GM19455 (cell line): Measurements from ENCODE around the gene ANKRD63.

Experiments
- ATAC-seq: cut with Tn5 transposase; IDR thresholded peaks from one replicate; pipeline ENCODE4 v1.9.1; 2021; ENCODE audit not compliant: unreplicated experiment

ANKRD63 gene

DNA sequence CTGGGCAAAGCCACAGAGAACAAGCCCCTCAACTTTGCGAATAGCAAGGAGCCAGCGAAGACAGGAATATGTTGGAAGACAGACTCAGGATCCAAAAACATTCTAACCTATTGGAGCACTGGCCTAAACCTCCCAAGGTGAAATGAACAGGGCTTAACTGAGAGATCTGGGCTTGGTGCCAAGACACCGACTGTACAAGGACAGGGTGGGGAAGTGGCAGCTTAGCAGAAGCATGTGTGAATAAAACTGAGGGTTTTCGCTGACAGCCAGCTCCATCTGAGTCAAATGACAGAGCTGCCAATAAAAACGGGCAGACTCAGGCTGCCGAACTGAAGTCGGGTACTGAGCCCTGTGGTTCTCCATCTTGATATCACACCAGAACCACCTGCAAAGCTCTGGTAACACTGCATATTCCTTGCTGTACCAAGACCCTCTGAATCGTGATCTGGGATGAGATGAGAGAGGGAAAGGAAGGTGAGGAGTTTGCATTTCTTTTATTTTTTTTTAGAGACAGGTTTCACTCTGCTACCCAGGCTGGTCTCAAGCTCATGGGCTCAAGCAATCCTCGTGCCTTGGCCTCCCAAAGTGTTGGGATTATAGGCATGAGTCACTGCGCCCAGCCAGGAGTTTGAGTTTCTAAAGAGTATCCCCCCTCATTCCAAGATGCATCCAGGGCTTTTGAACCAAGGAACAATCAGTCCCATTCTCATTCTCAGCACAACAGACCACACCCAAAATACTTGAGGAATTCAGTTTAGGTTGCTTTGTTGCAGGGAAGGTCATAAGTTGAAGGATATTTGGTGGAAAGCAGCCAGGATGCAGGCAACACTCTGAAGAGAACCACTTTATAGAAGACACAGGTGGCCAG lies 30.9 kb upstream of the ANKRD63 start:
- no peak for ATAC-seq

DNA sequence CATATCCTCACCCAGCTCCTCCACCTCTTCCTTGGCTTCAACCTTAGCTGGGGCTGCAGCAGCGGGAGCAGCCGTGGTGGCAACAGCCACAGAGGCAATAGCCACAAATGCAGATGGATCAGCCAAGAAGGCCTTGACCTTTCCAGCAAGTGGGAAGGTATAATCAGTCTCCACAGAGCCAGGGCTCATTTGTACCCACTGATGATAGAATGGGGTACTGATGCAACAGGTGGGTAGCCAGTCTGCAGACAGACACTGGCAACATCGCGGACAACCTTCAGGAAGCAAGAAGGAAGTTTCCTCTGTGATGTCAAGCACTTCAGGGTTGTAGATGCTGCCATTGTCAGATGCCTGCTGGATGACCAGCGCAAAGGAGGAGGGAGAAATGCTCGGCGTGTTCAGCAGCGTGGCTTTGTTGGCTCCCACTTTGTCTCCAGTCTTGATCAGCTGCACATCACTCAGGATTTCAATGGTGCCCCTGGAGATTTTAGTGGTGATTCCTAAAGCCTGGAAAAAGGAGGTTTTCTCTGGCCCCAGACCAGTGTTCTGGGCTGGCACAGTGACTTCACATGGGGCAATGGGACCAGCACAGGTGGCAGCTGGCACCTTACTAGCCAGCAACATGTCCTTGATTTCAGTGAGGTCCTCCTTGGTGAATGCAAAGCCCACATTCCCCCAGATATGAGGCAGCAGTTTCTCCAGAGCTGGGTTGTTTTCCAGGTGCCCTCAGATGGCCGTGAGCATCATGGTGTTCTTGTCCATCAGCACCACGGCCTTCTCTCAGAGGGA lies 29.7 kb upstream of the ANKRD63 start:
- ATAC-seq: no peak

DNA sequence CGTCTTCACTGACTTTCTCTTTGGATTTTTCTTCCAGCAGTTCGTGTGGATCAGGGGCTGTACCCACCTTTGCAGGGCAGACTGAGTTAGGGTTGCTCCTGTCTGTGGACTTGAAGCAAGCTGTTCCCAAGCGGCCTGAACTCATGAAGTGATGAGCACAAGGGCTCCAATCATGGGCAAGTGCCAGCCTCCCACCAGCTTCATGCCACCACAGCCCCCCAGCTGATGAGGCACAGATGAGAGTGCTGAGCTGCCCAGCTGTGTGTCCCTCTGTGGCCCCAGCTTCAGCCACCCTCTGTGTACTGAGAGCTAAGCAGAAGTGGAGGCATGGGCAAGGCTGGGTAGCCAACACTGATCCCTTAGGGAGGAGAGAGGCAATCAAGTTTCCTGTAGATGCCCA lies 28.1 kb upstream of the ANKRD63 start:
- ATAC-seq: no peak

DNA sequence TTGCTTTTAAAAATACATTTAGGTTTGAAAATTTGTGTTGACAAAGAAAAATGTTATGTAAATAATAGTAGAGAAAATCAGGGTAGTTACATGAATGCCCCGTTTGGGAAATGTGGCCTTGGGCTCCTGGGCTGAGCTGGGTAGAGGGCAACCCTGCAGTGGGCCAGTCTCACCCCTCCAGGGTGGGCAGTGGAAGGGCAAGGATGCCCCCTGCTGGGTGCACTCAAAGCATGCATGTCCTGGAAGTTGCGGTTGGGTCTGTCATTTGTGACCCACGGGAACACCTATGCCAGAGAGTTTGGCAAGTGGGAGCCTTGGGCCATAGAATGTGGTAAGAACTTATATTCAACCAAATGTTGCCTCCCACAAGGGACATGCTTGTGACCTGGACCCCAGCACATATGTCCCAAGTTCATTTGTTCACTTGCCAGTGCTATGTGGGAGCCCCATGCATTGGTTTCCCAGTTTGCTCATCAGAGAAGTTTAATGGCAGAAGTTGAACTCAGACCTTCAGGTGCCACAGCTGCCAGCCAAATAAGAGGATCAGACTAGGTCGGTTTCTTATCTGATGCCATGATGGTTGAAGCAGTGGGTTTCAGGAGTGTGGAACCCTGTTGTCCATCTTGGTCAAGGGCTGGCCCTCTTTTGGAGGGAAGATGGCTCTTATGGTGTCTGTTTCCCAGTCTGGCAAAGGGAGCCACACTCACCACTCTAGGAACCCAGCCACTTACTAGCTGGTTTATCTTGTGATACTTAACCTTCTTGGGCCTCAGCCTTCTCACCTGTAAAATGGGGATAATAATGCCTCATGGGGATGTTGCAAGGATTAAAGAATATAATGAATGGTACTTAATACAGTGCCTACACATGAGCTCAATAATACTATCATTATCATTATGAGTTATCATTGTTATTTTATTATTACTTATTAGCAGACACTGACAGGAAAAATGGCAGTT lies 27.4 kb upstream of the ANKRD63 start:
- ATAC-seq: no peak

DNA sequence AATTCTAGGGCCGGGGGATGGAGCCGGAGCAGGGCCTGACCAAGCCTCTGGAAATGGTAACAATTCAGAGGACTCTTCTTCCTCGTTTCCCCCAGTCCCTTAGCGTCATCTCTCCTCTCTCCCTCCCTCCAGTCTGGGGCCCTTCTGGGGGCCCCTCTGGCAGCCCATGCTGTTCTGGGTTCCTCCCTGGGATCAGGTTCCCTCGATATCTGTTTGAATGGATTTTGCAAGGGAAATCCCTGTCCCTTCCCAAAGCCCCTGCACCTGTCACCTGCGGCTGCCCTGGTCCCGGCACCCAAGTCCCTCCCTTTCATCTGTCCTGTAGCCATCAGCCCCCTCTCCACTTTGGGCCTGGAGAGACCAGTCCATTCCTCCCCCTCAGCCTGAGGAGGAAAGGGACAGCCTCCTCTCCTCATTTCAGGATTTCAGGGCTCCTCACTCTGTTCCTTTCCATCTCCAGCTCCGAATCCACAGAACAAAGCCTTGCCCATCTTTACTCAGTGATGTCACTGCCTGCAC lies 26.5 kb upstream of the ANKRD63 start:
- no peak for ATAC-seq

DNA sequence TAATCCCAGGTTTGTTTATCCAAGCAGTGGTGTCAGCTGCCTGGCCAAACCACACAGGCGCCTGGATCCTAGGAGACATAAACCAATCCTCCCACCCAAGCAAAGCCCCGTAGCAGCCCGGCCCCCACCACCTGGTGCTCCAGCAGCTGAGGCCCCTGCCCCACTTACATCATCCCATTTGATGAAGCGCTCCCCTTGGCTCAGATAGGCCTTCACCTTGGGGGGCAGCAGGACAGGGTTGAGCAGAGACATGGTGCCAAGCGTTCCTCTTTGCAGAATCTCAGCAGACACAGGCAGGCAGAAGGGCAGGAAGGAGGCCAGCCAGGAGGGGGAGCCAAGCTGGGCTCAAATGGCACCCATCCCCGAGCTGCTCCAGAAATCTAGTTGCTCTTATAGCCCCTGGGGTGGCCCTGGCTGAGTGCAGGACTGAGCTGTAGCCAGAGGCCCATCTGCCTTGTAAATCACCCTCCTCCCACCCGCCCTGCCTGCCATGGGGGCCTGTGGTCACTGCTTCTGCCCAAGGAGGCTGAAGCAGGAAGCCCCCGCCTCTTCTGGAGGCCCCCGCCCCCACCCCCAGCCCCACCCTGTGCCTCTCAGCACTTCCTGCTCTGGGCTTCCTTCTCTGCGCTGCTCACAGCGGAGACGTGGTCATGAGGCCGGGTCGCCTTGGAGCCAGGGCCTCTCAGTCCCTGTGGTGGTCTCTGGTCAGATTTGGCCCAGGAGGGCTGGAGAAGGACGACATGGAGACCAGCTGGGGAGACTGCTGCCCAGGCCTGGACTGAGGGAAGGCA lies 24.8 kb upstream of the ANKRD63 start, which contains the start of gene PLCB2:
Gene PLCB2 (minus strand): TSS at position 515 of the 791 bp plus-strand sequence. CDS start 263 bp downstream, at position 252.
- ATAC-seq: peak; percentile 58

DNA sequence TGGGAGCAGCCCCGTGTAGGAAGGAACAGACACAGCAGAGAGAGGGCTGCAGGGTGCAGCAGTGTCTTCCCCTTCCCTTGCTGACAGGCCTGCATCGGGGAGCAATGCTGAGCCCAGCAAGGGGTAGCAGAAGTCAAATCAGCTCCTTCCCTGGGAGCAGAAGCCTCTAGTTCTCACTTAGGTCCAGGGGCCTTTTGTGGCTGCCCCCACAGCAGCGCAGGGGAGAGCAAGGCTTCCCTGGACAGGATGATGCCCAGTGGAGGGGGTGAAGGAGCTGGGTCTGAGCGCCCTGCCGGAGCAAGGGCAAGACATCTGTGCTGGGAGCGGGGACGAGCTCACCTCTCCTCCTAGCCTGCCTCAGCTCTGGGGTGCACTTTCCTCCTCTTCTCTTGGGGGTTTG lies 24.0 kb upstream of the ANKRD63 start:
- ATAC-seq: no peak

DNA sequence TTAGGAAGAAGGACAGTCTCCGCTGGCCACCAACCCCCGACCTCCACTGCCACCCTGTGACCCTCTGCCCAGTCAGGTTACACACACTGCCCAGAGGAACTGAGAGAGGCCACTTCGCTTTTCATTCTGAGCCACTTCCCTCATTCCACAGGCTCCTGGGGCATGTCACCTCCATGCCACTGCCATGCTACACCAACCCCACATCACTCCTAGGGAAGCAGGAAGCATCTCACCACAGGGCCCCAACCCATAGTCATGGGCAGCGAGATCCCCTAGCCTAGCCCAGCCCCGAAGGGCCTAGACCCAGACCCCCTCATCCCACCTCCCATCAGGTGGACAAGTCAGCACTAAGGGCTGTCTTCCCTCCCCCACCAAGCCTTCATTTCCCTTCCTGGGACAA lies 23.5 kb upstream of the ANKRD63 start:
- ATAC-seq: no peak

DNA sequence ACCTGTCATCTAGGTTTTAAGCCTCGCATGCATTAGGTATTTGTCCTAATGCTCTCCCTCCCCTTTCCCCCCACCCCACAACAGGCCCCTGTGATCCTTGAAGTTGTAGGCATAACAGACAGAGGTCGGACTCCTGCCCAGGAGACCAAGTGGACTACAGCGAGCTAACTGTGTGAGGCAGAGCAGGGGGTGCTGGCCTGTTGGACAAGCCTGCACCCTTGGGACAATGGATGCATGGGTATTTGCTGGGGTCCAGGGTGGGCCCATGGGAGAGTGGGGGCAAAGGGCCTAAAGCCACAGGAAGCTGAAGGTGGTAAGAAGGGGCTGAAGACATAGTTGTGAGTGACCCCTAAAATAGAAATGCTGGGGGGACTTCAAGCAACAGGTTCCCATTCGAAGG lies 22.4 kb upstream of the ANKRD63 start:
- ATAC-seq: no peak

DNA sequence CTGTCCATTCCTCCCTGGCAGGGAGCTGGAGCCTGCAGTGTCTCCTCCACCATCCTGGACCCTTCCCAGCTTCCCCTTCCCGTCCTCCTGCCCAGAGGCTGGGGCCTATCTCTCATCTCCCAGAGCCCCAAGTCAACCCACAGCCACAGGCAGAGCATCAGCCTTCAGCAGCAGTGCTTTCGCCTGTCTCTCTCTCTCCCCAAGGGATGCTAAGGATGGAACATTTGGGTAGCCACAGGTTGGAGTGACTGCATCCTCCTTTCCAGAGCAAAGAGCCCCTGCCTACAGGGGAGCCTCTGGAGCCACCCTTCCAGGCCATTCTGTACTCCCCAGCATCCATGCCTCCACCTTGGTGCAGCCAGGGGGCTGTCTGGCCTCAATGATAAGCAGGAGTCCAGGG lies 20.7 kb upstream of the ANKRD63 start:
- ATAC-seq: no peak

DNA sequence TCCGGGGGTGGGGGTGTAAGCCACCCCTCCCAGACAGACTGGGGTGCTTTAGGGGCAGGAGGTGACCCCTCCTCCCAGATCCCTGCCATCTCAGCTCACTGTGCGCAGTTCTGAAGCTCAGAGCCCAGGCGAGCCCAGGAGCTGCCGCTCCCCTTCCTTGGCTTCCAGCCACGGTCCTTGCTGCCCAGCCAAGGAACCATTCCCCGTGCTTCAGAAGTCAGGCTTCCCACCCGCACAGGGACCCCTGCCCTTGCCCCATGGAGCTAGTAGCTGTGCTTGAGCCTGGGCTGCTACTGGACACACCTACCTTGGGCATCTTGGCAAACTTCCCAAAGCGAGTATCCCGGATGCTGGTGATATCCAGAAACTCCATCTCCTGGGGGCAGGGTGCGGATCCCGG lies 20.1 kb upstream of the ANKRD63 start:
- no peak for ATAC-seq

DNA sequence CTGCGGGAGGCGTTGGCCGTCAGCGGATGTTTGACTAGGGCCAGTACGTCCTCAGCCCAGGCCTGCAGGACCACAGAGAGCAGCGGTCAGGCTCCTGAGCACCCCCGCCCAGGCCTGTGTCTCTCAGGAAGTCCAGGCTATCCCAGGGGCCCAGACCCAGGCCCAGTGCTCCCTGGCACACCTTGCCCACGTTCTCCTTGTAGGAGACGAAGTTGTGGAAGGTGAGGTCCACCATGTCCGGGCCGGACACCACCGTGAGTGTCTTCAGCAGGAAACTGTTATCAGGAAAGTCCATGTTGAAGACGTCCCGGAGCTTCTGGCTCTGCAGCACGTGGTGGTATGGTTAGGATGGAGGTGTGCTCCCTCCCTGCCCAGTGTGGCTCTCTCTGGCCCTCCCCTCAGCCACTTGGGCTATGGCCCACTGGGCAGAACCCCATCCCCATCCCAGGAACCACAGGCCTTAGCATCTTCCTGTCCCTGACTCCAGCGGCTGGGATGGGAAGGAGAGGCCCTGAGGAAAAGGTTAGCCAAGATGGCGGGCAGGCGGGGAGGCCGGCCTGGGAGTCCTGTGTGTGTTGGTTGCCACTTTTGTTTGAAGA lies 19.5 kb upstream of the ANKRD63 start:
- no peak for ATAC-seq

DNA sequence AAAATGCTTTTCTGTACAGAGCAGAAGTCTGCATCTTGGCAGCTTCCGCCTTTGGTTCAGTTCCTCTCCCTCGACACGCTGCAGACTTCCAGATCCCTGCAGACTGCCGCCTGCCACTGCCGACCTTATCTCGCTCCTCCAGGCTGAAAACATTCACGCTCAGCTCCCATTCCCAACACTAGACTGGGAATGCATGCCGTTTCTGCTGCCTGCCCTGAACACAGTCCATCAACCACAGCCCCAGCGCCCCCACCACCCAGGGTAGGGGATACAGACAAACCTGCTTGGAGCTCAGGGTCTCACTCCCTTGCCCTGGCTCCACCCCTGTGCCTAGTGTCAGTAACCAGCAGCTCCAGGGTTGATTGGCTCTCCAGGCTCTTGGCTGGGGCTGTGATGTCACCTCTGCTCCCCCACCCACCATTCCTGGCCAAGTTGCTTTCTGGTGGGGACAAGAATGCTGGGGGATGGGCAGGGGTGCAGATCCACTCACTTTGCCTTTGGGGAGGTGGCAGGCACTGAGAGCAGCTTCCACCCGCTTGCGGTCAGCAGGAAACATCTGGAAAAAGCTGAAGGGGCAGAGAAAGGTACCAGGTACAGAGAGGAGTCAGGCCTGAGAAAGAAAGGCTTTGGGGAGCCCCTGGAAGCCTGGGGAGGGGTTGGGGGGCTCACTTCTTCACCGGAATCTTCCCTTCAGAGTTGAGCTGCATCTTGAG lies 18.8 kb upstream of the ANKRD63 start:
- ATAC-seq: no peak

DNA sequence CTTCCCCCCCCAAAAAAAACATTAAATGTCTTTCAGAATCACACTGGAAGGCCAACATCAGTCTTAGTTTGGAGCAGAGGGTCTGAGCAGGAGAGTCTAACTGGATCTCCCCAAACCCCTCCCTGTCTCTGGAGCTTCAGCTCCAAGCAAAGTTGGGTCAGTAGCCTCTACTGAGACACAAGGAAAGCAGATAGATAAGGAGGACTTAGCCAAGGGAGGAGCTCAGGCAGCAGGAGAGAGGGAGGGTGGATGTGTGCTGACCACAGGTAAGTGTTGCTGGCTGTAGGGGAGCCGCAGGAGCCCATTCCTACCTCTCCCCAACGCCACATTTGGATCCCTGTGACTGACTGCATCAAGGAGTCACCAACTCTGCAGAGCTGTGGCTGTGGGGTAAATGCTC lies 17.9 kb upstream of the ANKRD63 start:
- ATAC-seq: no peak

DNA sequence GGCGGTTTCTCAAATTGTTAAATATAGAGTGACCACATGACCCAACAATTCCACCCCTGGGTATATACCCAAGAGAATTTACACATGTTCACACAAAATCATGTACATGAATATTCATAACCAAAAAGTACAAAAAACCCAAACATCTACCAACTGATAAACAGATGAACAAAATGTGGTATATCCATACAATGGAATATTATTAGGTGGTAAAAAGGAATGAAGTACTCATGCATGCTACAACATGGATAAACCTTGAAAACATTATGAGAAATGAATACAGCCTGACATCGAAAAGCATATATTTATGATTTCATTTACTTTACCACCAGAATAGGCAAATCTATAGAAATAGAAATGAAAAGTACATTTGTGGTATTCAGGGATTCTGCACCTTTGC lies 17.5 kb upstream of the ANKRD63 start:
- no peak for ATAC-seq

DNA sequence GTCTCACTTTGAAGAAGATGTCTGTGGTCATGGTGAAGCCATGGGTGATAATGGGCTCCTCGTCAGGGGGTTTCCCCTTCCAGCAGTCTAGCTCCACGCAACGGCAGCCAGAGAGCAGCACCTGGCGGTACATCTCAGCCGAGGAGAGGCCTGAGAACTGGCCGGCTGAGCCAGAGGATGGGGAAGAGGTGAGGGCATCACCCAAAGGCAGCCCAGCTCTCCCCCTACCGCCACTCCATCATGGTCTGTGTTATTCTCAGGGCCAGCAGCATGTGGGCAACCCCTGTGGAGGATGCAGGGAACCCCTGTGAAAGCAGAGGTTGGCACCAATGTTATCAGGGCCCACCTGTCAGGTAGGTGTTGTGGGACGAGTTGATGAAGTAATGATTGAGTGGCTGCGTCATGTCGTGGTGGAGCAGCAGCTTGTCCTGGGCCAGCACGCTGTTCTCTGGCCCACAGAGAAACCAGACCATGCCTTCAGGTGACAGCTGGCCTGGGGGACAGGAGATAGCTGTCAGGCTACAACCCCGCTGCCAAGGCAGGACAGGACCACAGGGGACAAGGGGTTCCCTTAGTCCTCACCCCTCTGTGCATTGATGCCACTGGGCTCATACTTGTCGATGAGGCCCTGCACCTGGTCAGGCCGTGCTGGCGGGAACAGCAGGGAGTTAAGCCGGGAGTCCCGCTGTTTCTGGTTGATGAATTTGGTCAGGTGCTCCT lies 15.5 kb upstream of the ANKRD63 start:
- no peak for ATAC-seq

DNA sequence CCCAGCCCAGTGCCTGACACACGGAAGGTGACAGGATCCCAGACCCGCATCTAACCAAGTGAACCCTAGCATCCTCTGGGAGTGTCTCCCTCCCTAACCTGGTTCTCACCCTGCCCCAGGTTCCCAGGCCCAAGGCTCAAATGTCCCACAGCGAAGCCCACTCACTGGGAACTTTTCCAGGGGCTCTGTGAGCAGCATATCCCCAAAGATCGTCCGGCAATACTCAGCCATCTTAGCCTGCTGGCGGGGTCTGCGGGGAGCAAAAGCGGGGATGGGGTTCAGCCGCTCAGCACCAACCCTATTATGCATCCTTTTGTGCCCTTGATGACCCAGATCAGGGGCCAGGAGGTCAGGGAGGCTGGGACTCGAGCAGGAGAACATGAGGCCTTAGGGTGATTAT lies 14.5 kb upstream of the ANKRD63 start:
- no peak for ATAC-seq

DNA sequence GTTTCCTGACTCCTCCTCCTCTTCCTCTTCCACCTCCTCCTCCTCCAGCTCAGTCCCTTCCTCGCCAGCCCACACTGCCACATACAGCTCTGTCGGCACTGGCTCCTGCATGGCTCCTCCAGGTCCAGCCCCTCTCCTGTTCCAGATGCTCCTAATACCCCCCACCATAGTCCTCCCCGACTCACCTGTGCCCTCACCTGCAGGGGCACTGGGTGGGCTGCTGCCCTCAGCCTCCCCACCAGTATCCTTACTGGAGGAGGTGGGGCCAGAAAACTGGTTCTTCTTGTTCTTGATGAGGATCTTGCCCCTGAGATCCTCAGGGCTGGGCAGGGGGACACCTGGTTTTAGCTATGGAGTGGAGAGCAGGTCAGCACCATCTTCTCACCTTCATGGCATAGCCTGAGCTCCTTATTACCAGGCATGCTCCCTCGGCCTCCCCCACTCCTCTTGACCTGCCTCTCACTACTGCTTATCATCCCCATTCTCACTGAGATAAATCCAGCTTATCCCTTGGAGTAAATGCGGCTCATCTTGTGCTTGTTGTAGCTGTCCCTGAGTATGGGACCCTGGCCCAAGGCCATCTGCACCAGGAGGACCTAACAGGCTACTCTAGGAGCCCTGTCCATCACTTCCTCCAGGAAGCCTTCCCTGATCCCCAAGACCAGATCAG lies 13.8 kb upstream of the ANKRD63 start:
- no peak for ATAC-seq
